HepG2 (cell line): ENCODE measurements around the gene HSPB6. TPM values are rescaled to one million over a fixed set of nuclear protein-coding genes. Genes with fewer than 3 reads are reported as not detected.
A peak's percentile ranks its signal among the peaks of the same experiment; 100 is the strongest.

ENCODE experiments used
- AGO1 ChIP-seq: fragments of 200-400 bp; formaldehyde crosslinking; IDR thresholded peaks from 2 replicates; pipeline ENCODE4 v1.6.1; 2017; ENCODE audit warnings: mild to moderate bottlenecking, low read depth, low read length, moderate library complexity; ENCODE audit not compliant: poor library complexity, severe bottlenecking
- HES4 ChIP-seq: sonication (generic); formaldehyde crosslinking; IDR thresholded peaks from 2 replicates; pipeline ENCODE4 v1.9.0; 2021; ENCODE audit warnings: mild to moderate bottlenecking, missing genetic modification reagents, borderline replicate concordance
- RXRA ChIP-seq: sonication (generic); formaldehyde crosslinking; IDR thresholded peaks from 2 replicates; pipeline ENCODE4 v1.5.1; 2020; ENCODE audit warnings: missing genetic modification reagents
- TCF12 ChIP-seq, 2 experiments: fragments of 450-650 bp in 1 of 2; sonication (generic) in 1 of 2; formaldehyde crosslinking in 1 of 2; IDR thresholded peaks; 2 replicates each; pipeline versions ENCODE4 v1.6.1 to v1.8.0; 2017 to 2022; ENCODE audit warnings: antibody characterized with exemption in 1 of 2, mild to moderate bottlenecking in 1 of 2, missing genetic modification reagents in 1 of 2, moderate library complexity in 1 of 2
- ZBTB3 ChIP-seq: sonication (generic); formaldehyde crosslinking; IDR thresholded peaks from 2 replicates; pipeline ENCODE4 v1.4.0; 2020; ENCODE audit warnings: low read depth, mild to moderate bottlenecking, moderate library complexity, missing genetic modification reagents, borderline replicate concordance
- ZNF414 ChIP-seq: sonication (generic); formaldehyde crosslinking; IDR thresholded peaks from 2 replicates; pipeline ENCODE4 v1.5.0; 2020; ENCODE audit warnings: missing genetic modification reagents
- ZNF629 ChIP-seq: sonication (generic); formaldehyde crosslinking; conservative IDR thresholded peaks from 2 replicates; pipeline ENCODE4 v1.5.0; 2020; ENCODE audit warnings: missing genetic modification reagents
- ZNF646 ChIP-seq: sonication (generic); formaldehyde crosslinking; IDR thresholded peaks from 2 replicates; pipeline ENCODE4 v1.9.0; 2021; ENCODE audit warnings: mild to moderate bottlenecking, missing genetic modification reagents
- ZNF704 ChIP-seq: sonication (generic); formaldehyde crosslinking; IDR thresholded peaks from 2 replicates; pipeline ENCODE4 v1.8.1; 2023; ENCODE audit warnings: mild to moderate bottlenecking, inconsistent platforms, moderate library complexity, missing genetic modification reagents, borderline replicate concordance
- ZNF768 ChIP-seq: sonication (generic); formaldehyde crosslinking; IDR thresholded peaks from 2 replicates; pipeline ENCODE4 v1.4.0; 2020; ENCODE audit warnings: missing genetic modification reagents
- polyA plus RNA-seq, 8 experiments: library from polyadenylated mRNA; depleted of rRNA in 3 of 8; stranded (reverse) in 7 of 8; unstranded in 1 of 8; fragments of >200 nt; fragmentation: Illumina TruSeq in 4 of 8; extraction: Trizol in 4 of 8; gene quantifications; 2 replicates each; pipeline versions ENCODE4 v1.2.1 to v1.2.3, GENCODE V29; 2011 to 2016; ENCODE audit warnings: low read depth in 4 of 8, missing spikeins in 1 of 8, mixed read lengths in 1 of 8; ENCODE audit not compliant: insufficient read depth in 1 of 8
- total RNA-seq, 5 experiments: library from RNA; depleted of rRNA; stranded (reverse); fragments of >200 nt; fragmentation: Illumina TruSeq; extraction: Trizol; gene quantifications; 2 replicates each; pipeline ENCODE4 v1.2.3, GENCODE V29; 2016; ENCODE audit warnings: low read depth in 1 of 5

The HSPB6 gene
- total and polyA plus RNA-seq, 2 of the 13 experiments (the other 11 are each of a cell fraction or from before 2014, with no cell fraction given) = 0.18 TPM; not detected in 1

GRCh38 chr19:35757749-35758608 is 1.1 kb upstream of the HSPB6 start, which contains the start of gene PROSER3 (continued):
- no peak for TF ChIP-seq ZNF646 (CRISPR knock-in tag)
- no peak for TF ChIP-seq ZBTB3
- 0 out of 2 replicates have a peak, but pooled peaks have one; percentile 43 for TF ChIP-seq ZNF414 (CRISPR knock-in tag)
- peak; percentile 29; the same call in 1 of the 2 replicates for TF ChIP-seq RXRA (CRISPR knock-in tag)
- no peak; the same call in 1 of the 2 replicates for TF ChIP-seq HES4 (CRISPR knock-in tag)
- no peak for TF ChIP-seq ZNF629 (CRISPR knock-in tag)
- TF ChIP-seq AGO1 = peak; percentile 93
- peak; percentile 86; the same call in 1 of the 2 replicates for TF ChIP-seq ZNF704
- TF ChIP-seq ZNF768 (CRISPR knock-in tag) = no peak; the same call in 1 of the 2 replicates
- TF ChIP-seq TCF12 (IDR thresholded peaks at IDR 0.05) = no peak
- no peak for TF ChIP-seq TCF12 (CRISPR knock-in tag; IDR thresholded peaks at IDR 0.05)
